Stimulated activated effector memory CD8-positive, alpha-beta T cell treated with anti-CD3 and anti-CD28 coated beads, Interleukin-12 subunit alpha, Interleukin-12 subunit beta, amount 100 ng/mL, for 72 hours (primary cell): ENCODE data around the gene MCUR1.

Source experiments
- ATAC-seq: fragments of 150-1000 bp; cut with Tn5 transposase; 2 replicates; pipeline ENCODE4 v1.10.0; 2021
- DNase-seq, 2 donors: peaks; one replicate each; pipeline ENCODE4 v3.0.0; 2021 to 2022; ENCODE audit warnings: low spot score in 2 of 2
- H3K27ac Mint-ChIP-seq: one replicate; pipeline ENCODE4 v1.8.0; 2022; ENCODE audit warnings: mild to moderate bottlenecking, mixed read lengths
- H3K36me3 Mint-ChIP-seq: one replicate; pipeline ENCODE4 v1.8.0; 2022; ENCODE audit warnings: mild to moderate bottlenecking, mixed read lengths
- H3K4me1 Mint-ChIP-seq: one replicate; pipeline ENCODE4 v1.8.0; 2022; ENCODE audit warnings: mixed read lengths
- H3K4me3 Mint-ChIP-seq: one replicate; pipeline ENCODE4 v1.8.0; 2022; ENCODE audit warnings: mild to moderate bottlenecking, mixed read lengths
- H3K9me3 Mint-ChIP-seq: one replicate; pipeline ENCODE4 v1.8.0; 2022; ENCODE audit warnings: mixed read lengths

The MCUR1 gene

DNA sequence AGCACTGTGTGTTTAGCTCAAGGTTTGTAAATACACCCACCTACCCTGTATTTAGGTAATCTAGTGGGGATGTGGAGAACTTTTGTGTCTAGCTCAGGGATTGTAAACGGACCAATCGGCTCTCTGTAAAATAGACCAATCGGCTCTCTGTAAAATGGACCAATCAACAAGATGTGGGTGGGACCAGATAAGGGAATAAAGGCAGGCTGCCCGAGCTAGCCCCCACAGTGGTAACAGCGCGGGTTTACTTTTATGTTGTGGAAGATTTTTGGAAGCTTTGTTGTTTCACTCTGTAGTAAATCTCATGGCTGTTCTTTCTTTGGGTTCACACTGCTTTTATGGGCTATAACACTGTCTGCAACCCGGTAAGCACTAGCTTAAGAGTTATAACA lies 70.6 kb downstream of the MCUR1 start:
- Mint-ChIP-seq H3K27ac (no peak overlapping the region), H3K9me3 (peaks cover 4% of the 10 kb centered on the region), H3K36me3 (peaks cover 5% of the 10 kb centered on the region), H3K4me1 (peaks cover 19% of the 10 kb centered on the region), H3K4me3 (no peak overlapping the region)
- no peak for ATAC-seq
- no peak for DNase-seq

DNA sequence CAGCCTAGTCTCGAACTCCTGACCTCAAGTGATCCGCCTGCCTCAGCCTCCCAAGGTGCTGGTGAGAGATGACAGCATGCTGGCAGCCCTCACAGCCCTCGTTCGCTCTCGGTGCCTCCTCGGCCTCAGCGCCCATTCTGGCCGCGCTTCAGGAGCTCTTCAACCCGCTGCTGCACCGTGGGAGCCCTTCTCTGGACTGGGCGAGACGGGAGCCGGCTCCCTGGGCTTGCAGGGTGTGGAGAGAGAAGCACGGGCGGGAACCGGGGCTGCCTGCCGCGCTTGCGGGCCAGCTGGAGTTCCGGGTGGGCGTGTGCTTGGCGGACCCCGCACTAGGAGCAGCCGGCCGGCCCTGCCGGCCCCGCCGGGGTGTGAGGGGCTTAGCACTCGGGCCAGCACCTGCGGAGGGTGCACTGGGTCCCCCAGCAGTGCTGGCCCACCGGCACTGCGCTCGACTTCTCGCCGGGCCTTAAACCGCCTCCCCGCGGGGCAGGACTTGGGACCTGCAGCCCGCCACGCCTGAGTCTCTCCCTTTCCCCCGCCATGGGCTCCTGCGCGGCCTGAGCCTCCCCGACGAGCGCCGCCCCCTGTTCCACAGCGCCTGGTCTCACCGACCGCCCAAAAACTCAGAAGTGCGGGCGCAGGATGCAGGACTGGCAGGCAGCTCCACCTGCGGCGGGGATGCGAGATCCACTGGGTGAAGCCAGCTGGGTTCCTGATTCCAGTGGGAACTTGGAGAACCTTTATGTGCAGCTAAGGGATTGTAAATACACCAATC lies 71.2 kb downstream of the MCUR1 start:
- Mint-ChIP-seq H3K4me3 (no peak overlapping the region), H3K9me3 (peaks cover 4% of the 10 kb centered on the region), H3K36me3 (peaks cover 5% of the 10 kb centered on the region), H3K4me1 (peaks cover 15% of the 10 kb centered on the region), H3K27ac (no peak overlapping the region)
- no peak for ATAC-seq
- no peak for DNase-seq

DNA sequence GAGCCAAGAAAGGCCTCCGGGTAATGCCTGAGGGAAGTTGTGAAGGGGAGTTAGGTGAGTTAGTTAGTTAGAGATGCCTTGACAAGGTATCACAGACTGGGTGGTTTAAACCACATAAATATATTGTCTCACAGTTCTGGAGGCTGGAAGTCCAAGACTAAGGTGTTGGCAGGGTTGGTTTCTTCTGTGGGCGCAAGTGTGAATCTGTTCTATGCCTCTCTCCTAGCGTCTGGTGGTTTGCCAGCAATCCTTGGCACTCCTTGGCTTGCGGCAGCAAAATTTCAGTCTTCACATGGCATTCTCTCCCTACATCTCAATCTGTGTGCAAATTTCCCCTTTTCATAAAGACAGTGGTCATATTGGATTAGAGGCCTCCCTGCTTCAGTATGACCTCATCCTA lies 73.0 kb downstream of the MCUR1 start:
- H3K4me1 Mint-ChIP-seq, result no peaks in the 10 kb centered on the region
- no peaks in the 10 kb centered on the region for H3K36me3 Mint-ChIP-seq
- ATAC-seq (no peak), DNase-seq (no peak)
- H3K4me3 Mint-ChIP-seq, result no peak overlapping the region
- H3K27ac Mint-ChIP-seq, result no peak overlapping the region
- no peaks in the 10 kb centered on the region for H3K9me3 Mint-ChIP-seq
